HG02763 (cell line): Measurements from ENCODE around the gene RPLP2.

Experiments used
- ATAC-seq: cut with Tn5 transposase; IDR thresholded peaks from one replicate; pipeline ENCODE4 v1.9.1; 2021; ENCODE audit warnings: mild to moderate bottlenecking, moderate library complexity; ENCODE audit not compliant: unreplicated experiment

Gene RPLP2

GRCh38 chr11:773425-773824, 36.3 kb upstream of the RPLP2 start:
- no peak for ATAC-seq

- no peak for ATAC-seq
Observed at GRCh38 chr11:773830-774229, 35.9 kb upstream of the RPLP2 start.

- ATAC-seq = no peak
Observed at GRCh38 chr11:774873-775592, 34.7 kb upstream of the RPLP2 start.

- ATAC-seq = no peak
Observed at GRCh38 chr11:776263-776560, 33.6 kb upstream of the RPLP2 start.

- ATAC-seq = peak; percentile 31
Observed at GRCh38 chr11:776561-777287, 33.0 kb upstream of the RPLP2 start.

GRCh38 chr11:777288-778255, 32.2 kb upstream of the RPLP2 start, which contains the start of gene GATD1:
TSS of gene GATD1 (minus strand) at chr11:777487. CDS start at chr11:777462, 25 bp downstream.
- peak; percentile 79 for ATAC-seq

- no peak for ATAC-seq
Observed at GRCh38 chr11:778976-779954, 30.5 kb upstream of the RPLP2 start.

GRCh38 chr11:779955-780532, 29.7 kb upstream of the RPLP2 start:
- no peak for ATAC-seq

- ATAC-seq = no peak
Observed at GRCh38 chr11:782264-783174, 27.2 kb upstream of the RPLP2 start.

- no peak for ATAC-seq
Observed at GRCh38 chr11:783581-784015, 26.2 kb upstream of the RPLP2 start.

GRCh38 chr11:786235-787083, 23.3 kb upstream of the RPLP2 start:
- ATAC-seq = no peak

- no peak for ATAC-seq
Observed at GRCh38 chr11:787084-787675, 22.6 kb upstream of the RPLP2 start.

GRCh38 chr11:788009-788640, 21.6 kb upstream of the RPLP2 start:
- no peak for ATAC-seq

GRCh38 chr11:788953-789940, 20.5 kb upstream of the RPLP2 start:
- ATAC-seq = no peak

GRCh38 chr11:789943-790342, 19.8 kb upstream of the RPLP2 start, which contains the start of gene CEND1:
TSS of gene CEND1 (minus strand) at chr11:790090. CDS start at chr11:788576, 1,514 bp downstream.
- ATAC-seq = no peak
